Astrocyte of the cerebellum (primary cell): ENCODE data around the gene MAP2K1.

Experiments used
- DNase-seq: peaks from one replicate; pipeline ENCODE4 v3.0.0-alpha.2; 2011; ENCODE audit warnings: low read depth
- H3K4me3 ChIP-seq: 2 replicates; pipeline ENCODE4 v1.5.1; 2011; ENCODE audit warnings: mild to moderate bottlenecking, low read depth, low read length, moderate library complexity
- CTCF ChIP-seq: IDR thresholded peaks from 2 replicates; pipeline ENCODE4 v1.5.1; 2012; ENCODE audit warnings: low read length, low read depth, moderate library complexity, mild to moderate bottlenecking; ENCODE audit errors: missing control alignments
- in situ Hi-C: cut with HindIII; loops from 2 replicates; pipeline ENCODE4 v1.10.0; 2017; ENCODE audit warnings: low sequenced_read_pairs

MAP2K1 gene

GRCh38 chr15:66508293-66508883 is 121.7 kb downstream of the MAP2K1 start:
- no peak overlapping the region for H3K4me3 ChIP-seq
- TF ChIP-seq CTCF: no peak
- in situ Hi-C loops: no loop called here
- no peak for DNase-seq

GRCh38 chr15:66514586-66514985 is 127.9 kb downstream of the MAP2K1 start:
- H3K4me3 ChIP-seq: no peak overlapping the region
- in situ Hi-C loops: no loop called here
- TF ChIP-seq CTCF: no peak
- DNase-seq: no peak

- no peak for DNase-seq
- in situ Hi-C loops: no loop called here
- no peak overlapping the region for H3K4me3 ChIP-seq
- no peak for TF ChIP-seq CTCF
Observed at GRCh38 chr15:66515901-66516322, 129.2 kb downstream of the MAP2K1 start.

- DNase-seq: no peak
- in situ Hi-C loops: no loop called here
Observed at GRCh38 chr15:66523926-66524325, 137.2 kb downstream of the MAP2K1 start.

GRCh38 chr15:66524838-66525237 is 138.1 kb downstream of the MAP2K1 start:
- in situ Hi-C loops: no loop called here
- DNase-seq: no peak
- TF ChIP-seq CTCF: no peak
- H3K4me3 ChIP-seq: no peak overlapping the region

More at GRCh38 chr15:66523926-66524325, 137.2 kb downstream of the MAP2K1 start:
- no peak overlapping the region for H3K4me3 ChIP-seq
- no peak for TF ChIP-seq CTCF

GRCh38 chr15:66535056-66535455 is 148.3 kb downstream of the MAP2K1 start:
- no peak for TF ChIP-seq CTCF
- no peak overlapping the region for H3K4me3 ChIP-seq
- in situ Hi-C loops: no loop called here
- DNase-seq: no peak
